ENCODE data around the gene CCND1.

The CCND1 gene

DNA sequence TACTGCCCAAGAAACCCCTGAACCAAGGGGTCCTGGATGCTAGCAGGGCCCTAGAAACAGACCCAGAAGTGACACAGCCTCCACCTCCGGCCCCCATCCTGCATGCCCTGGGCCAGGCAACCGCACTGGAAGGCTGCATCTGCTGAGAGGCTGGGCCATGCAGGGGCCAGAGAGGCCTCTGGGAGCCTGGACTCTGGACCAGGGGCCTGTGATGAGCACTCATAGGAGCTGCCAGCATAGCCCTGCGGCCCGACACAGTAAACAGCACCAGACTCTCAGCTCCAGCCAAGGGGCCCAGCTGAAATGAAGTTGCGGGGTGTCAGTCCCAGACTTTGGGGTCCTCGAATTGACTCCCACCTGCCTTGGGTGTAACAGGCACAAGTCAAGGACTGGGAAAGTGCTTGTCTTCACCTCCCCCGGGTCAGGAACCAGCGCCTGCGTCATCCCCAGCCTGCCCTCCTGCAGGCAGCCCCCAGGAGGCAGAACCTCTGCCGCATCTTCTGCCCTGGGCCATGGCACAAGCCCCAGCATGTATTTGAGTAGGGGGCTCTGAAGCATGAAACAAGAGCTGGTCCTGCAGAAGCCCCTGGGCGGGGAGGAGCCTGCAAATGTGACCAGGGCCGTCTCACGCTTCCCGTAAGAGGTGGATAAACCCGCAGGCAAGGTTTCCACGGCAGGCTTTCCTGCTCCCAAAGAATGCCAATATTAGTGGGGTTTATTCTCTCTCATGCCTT lies 25.2 kb upstream of the CCND1 start:
- Histone ChIP-seq H3K27ac (no peak overlapping the region), H3K36me3 (ENCODE audit: insufficient read depth) (no peaks in the 10 kb centered on the region), H3K4me2 (no peak overlapping the region), H3K79me2 (ENCODE audit: insufficient read depth, low read depth) (no peaks in the 10 kb centered on the region), H3K9ac (no peak overlapping the region), H3K27me3 (ENCODE audit: insufficient read depth, low read depth) (peaks cover 13% of the 10 kb centered on the region; the same call in 1 of the 2 replicates), H3K4me1 (ENCODE audit: low read depth, poor library complexity, severe bottlenecking) (no peaks in the 10 kb centered on the region), H3K4me3 (IDR thresholded peaks at IDR 0.05; ENCODE audit: insufficient read depth, low read depth, low read length) (no peak overlapping the region), H2AFZ (ENCODE audit: low read depth) (no peak overlapping the region), H4K20me1 (ENCODE audit: insufficient read depth) (no peaks in the 10 kb centered on the region)
- TF ChIP-seq, protein P1, sequence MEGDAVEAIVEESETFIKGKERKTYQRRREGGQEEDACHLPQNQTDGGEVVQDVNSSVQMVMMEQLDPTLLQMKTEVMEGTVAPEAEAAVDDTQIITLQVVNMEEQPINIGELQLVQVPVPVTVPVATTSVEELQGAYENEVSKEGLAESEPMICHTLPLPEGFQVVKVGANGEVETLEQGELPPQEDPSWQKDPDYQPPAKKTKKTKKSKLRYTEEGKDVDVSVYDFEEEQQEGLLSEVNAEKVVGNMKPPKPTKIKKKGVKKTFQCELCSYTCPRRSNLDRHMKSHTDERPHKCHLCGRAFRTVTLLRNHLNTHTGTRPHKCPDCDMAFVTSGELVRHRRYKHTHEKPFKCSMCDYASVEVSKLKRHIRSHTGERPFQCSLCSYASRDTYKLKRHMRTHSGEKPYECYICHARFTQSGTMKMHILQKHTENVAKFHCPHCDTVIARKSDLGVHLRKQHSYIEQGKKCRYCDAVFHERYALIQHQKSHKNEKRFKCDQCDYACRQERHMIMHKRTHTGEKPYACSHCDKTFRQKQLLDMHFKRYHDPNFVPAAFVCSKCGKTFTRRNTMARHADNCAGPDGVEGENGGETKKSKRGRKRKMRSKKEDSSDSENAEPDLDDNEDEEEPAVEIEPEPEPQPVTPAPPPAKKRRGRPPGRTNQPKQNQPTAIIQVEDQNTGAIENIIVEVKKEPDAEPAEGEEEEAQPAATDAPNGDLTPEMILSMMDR (conservative IDR thresholded peaks at IDR 0.05; ENCODE audit: low read depth, low read length): no peak

DNA sequence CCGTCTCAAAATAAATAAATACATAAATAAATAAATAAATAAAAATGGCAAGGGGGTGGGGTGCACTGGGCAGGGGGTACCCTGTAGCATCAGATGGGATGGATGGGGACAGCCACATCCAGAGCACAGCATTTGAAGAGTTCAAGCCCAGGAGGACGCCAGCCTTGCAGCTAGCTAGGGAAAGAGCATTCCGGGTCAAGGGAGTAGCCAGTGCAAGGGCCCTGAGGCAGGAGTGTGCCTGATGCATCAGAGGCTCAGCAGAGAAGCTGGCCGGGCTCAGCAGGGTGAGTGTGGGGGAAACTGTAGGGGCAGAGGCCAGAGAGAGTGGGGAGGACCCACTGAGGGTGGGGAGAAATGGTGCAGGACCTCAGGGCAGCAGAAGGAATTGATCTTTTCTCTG lies 23.7 kb upstream of the CCND1 start:
- H4K20me1 ChIP-seq (ENCODE audit: insufficient read depth): no peaks in the 10 kb centered on the region
- H3K27me3 ChIP-seq (ENCODE audit: insufficient read depth, low read depth): peaks cover 19% of the 10 kb centered on the region; the same call in 1 of the 2 replicates
- TF ChIP-seq, protein P1 (conservative IDR thresholded peaks at IDR 0.05; ENCODE audit: low read depth, low read length): no peak
- H3K4me1 ChIP-seq (ENCODE audit: low read depth, poor library complexity, severe bottlenecking): no peaks in the 10 kb centered on the region
- H3K4me3 ChIP-seq (IDR thresholded peaks at IDR 0.05; ENCODE audit: insufficient read depth, low read depth, low read length): no peak overlapping the region
- H3K36me3 ChIP-seq (ENCODE audit: insufficient read depth): no peaks in the 10 kb centered on the region
- no peaks in the 10 kb centered on the region for H3K79me2 ChIP-seq (ENCODE audit: insufficient read depth, low read depth)
- no peak overlapping the region for H2AFZ ChIP-seq (ENCODE audit: low read depth)
- no peak overlapping the region for H3K4me2 ChIP-seq
- H3K27ac ChIP-seq: no peak overlapping the region
- no peak overlapping the region for H3K9ac ChIP-seq

DNA sequence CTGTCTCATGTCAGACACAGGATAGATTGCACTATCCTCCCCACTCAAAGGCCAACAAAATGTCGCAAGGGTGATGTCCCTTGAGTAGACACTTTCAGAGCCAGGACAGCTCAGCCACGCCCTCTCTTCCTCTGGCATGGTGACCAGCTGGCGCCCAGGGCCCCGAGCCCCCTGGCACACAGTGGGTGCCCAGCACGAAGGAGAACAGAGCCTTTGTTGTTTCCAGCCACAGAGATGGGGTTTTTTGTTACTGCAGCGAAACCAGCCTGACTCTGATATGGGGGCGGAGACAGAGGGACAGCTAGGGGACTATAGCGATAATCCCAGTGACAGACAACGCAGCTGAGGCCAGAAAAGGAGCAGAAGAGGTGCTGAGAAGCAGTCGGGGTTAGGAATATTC lies 23.3 kb upstream of the CCND1 start:
- no peak overlapping the region for H2AFZ ChIP-seq (ENCODE audit: low read depth)
- H3K27ac ChIP-seq: no peak overlapping the region
- no peaks in the 10 kb centered on the region for H3K79me2 ChIP-seq (ENCODE audit: insufficient read depth, low read depth)
- no peaks in the 10 kb centered on the region for H4K20me1 ChIP-seq (ENCODE audit: insufficient read depth)
- TF ChIP-seq, protein P1 (conservative IDR thresholded peaks at IDR 0.05; ENCODE audit: low read depth, low read length): no peak
- H3K4me3 ChIP-seq (IDR thresholded peaks at IDR 0.05; ENCODE audit: insufficient read depth, low read depth, low read length): no peak overlapping the region
- H3K9ac ChIP-seq: no peak overlapping the region
- H3K4me1 ChIP-seq (ENCODE audit: low read depth, poor library complexity, severe bottlenecking): no peaks in the 10 kb centered on the region
- no peak overlapping the region for H3K4me2 ChIP-seq
- H3K36me3 ChIP-seq (ENCODE audit: insufficient read depth): no peaks in the 10 kb centered on the region
- H3K27me3 ChIP-seq (ENCODE audit: insufficient read depth, low read depth): peaks cover 19% of the 10 kb centered on the region; the same call in 1 of the 2 replicates

DNA sequence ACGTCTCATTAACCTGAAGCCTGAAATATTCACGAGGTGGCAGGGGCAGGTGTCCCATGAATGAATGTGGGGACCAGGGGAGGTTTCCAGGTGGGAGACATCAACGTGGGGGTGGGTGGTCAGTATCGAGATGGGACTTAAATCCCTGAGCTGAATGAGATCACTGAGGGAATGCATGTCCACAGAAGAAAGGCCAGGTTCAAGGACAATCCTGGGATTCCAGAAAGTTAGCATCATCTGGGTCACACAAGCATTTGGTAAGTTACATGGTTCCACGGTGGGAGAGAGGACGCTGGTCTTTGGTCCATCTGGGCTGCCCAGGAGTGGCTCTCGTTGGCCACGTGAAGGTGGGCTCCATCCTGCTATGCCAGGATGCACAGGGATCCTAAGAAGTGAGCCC lies 22.7 kb upstream of the CCND1 start:
- Histone ChIP-seq H3K4me1 (ENCODE audit: low read depth, poor library complexity, severe bottlenecking) (no peaks in the 10 kb centered on the region), H4K20me1 (ENCODE audit: insufficient read depth) (no peaks in the 10 kb centered on the region), H3K9ac (no peak overlapping the region), H3K79me2 (ENCODE audit: insufficient read depth, low read depth) (no peaks in the 10 kb centered on the region), H3K36me3 (ENCODE audit: insufficient read depth) (no peaks in the 10 kb centered on the region), H3K4me3 (IDR thresholded peaks at IDR 0.05; ENCODE audit: insufficient read depth, low read depth, low read length) (no peak overlapping the region), H3K4me2 (no peak overlapping the region), H3K27ac (no peak overlapping the region), H2AFZ (ENCODE audit: low read depth) (no peak overlapping the region), H3K27me3 (ENCODE audit: insufficient read depth, low read depth) (peaks cover 19% of the 10 kb centered on the region; the same call in 1 of the 2 replicates)
- TF ChIP-seq, protein P1 (conservative IDR thresholded peaks at IDR 0.05; ENCODE audit: low read depth, low read length): no peak

All from KMS-11 (cell line).